ENCODE results near the gene NOVA1.

NOVA1 gene

GRCh38 chr14:26484562-26484961 lies 113.3 kb downstream of the NOVA1 start:
- TF ChIP-seq ISL1 (CRISPR knock-in tag; IDR thresholded peaks at IDR 0.05) (no peak), ARNTL (CRISPR knock-in tag; IDR thresholded peaks at IDR 0.05; ENCODE audit: borderline replicate concordance, low read depth) (no peak), ZC3H10 (CRISPR knock-in tag; IDR thresholded peaks at IDR 0.05) (no peak), ESRRG (CRISPR knock-in tag; IDR thresholded peaks at IDR 0.05) (no peak), RARB (CRISPR knock-in tag; IDR thresholded peaks at IDR 0.05) (no peak), ZNF70 (CRISPR knock-in tag; IDR thresholded peaks at IDR 0.05) (no peak), ZNF565 (CRISPR knock-in tag; conservative IDR thresholded peaks at IDR 0.05; ENCODE audit: low read depth) (no peak), PPARA (CRISPR knock-in tag; IDR thresholded peaks at IDR 0.05; ENCODE audit: borderline replicate concordance) (no peak)
- TF ChIP-seq, protein P1, sequence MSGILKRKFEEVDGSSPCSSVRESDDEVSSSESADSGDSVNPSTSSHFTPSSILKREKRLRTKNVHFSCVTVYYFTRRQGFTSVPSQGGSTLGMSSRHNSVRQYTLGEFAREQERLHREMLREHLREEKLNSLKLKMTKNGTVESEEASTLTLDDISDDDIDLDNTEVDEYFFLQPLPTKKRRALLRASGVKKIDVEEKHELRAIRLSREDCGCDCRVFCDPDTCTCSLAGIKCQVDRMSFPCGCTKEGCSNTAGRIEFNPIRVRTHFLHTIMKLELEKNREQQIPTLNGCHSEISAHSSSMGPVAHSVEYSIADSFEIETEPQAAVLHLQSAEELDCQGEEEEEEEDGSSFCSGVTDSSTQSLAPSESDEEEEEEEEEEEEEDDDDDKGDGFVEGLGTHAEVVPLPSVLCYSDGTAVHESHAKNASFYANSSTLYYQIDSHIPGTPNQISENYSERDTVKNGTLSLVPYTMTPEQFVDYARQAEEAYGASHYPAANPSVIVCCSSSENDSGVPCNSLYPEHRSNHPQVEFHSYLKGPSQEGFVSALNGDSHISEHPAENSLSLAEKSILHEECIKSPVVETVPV (CRISPR knock-in tag; IDR thresholded peaks at IDR 0.05): no peak
- TF ChIP-seq, protein P2, sequence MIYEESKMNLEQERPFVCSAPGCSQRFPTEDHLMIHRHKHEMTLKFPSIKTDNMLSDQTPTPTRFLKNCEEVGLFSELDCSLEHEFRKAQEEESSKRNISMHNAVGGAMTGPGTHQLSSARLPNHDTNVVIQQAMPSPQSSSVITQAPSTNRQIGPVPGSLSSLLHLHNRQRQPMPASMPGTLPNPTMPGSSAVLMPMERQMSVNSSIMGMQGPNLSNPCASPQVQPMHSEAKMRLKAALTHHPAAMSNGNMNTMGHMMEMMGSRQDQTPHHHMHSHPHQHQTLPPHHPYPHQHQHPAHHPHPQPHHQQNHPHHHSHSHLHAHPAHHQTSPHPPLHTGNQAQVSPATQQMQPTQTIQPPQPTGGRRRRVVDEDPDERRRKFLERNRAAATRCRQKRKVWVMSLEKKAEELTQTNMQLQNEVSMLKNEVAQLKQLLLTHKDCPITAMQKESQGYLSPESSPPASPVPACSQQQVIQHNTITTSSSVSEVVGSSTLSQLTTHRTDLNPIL (CRISPR knock-in tag; IDR thresholded peaks at IDR 0.05; ENCODE audit: low read depth): no peak
- TF ChIP-seq, protein P3, sequence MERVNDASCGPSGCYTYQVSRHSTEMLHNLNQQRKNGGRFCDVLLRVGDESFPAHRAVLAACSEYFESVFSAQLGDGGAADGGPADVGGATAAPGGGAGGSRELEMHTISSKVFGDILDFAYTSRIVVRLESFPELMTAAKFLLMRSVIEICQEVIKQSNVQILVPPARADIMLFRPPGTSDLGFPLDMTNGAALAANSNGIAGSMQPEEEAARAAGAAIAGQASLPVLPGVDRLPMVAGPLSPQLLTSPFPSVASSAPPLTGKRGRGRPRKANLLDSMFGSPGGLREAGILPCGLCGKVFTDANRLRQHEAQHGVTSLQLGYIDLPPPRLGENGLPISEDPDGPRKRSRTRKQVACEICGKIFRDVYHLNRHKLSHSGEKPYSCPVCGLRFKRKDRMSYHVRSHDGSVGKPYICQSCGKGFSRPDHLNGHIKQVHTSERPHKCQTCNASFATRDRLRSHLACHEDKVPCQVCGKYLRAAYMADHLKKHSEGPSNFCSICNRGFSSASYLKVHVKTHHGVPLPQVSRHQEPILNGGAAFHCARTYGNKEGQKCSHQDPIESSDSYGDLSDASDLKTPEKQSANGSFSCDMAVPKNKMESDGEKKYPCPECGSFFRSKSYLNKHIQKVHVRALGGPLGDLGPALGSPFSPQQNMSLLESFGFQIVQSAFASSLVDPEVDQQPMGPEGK (CRISPR knock-in tag; IDR thresholded peaks at IDR 0.05; ENCODE audit: borderline replicate concordance): no peak
- no peak for ATAC-seq

DNA sequence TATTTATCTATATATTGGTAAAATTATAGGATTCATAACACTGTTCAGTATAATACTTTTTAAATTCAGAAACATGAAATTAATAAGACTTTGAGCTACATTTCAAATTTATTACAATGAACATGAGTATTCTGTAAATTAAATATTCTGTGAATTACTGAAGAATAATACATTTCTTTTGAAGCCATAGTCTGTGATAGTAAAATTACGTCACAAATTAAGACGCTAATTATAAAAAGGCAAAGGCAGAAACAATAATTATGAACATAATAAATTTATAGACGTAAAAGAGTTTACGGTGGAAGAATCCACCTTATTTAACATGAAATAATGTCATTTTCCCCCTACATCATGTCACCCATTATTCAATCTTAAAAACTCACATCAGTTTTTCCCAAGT lies 118.9 kb downstream of the NOVA1 start:
- TF ChIP-seq ZNF70 (CRISPR knock-in tag; IDR thresholded peaks at IDR 0.05) (no peak), ESRRG (CRISPR knock-in tag; IDR thresholded peaks at IDR 0.05) (no peak), OSR1 (CRISPR knock-in tag; IDR thresholded peaks at IDR 0.05) (no peak), PPARA (CRISPR knock-in tag; IDR thresholded peaks at IDR 0.05; ENCODE audit: borderline replicate concordance) (no peak), ZNF565 (CRISPR knock-in tag; conservative IDR thresholded peaks at IDR 0.05; ENCODE audit: low read depth) (no peak)
- ATAC-seq: no peak

DNA sequence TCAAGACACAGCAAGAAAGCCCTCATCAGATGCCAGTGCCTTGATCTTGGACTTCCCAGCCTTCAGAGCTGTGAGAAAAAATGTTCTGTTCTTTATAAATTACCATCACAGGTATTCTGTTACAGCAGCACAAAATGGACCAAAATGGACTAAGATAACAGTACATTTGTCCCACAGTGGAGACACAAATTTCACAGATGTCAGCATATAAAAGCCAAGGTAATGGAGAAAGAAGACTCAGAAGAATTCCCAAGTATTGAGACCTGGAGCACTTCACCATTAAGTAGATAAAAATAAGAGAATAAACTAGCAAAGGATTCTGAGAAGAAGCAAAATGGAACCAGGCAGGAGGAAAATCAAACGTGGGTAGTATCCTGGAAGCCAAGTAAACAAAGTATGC lies 131.0 kb downstream of the NOVA1 start:
- ATAC-seq: no peak
- TF ChIP-seq, protein P1 (CRISPR knock-in tag; IDR thresholded peaks at IDR 0.05): no peak
- TF ChIP-seq GLIS3 (CRISPR knock-in tag; IDR thresholded peaks at IDR 0.05) (no peak), CSDC2 (CRISPR knock-in tag; IDR thresholded peaks at IDR 0.05) (no peak), POU6F1 (CRISPR knock-in tag; IDR thresholded peaks at IDR 0.05; ENCODE audit: borderline replicate concordance, low read depth) (no peak), ESRRG (CRISPR knock-in tag; IDR thresholded peaks at IDR 0.05) (no peak), ZFP3 (CRISPR knock-in tag; IDR thresholded peaks at IDR 0.05) (no peak), BACH2 (CRISPR knock-in tag; IDR thresholded peaks at IDR 0.05; ENCODE audit: borderline replicate concordance) (no peak), ZNF8 (CRISPR knock-in tag; IDR thresholded peaks at IDR 0.05) (no peak), ZC3H10 (CRISPR knock-in tag; IDR thresholded peaks at IDR 0.05) (no peak)
- TF ChIP-seq, protein P3 (CRISPR knock-in tag; IDR thresholded peaks at IDR 0.05; ENCODE audit: borderline replicate concordance): no peak
- TF ChIP-seq, protein P2 (CRISPR knock-in tag; IDR thresholded peaks at IDR 0.05; ENCODE audit: low read depth): no peak
